Activated CD4-positive, alpha-beta T cell treated with anti-CD3 and anti-CD28 coated beads, Interleukin-2, amount 50 U/mL, for 24 hours (primary cell): ENCODE data around the gene BBS12.

Experiments
- DNase-seq, 2 donors: peaks; one replicate each; pipeline ENCODE4 v3.0.0-alpha.2; 2020; ENCODE audit warnings: low read depth in 1 of 2, low spot score in 1 of 2

The BBS12 gene

GRCh38 chr4:122793811-122794210 is 61.3 kb downstream of the BBS12 start:
- no peak for DNase-seq
